K562 (cell line): ENCODE results near the gene SLC15A3. TPM values are rescaled to one million over a fixed set of nuclear protein-coding genes. Genes with fewer than 3 reads are reported as not detected.
A peak's percentile ranks its signal among the peaks of the same experiment; 100 is the strongest.

ENCODE experiments used
- CTBP1 ChIP-seq: fragments of 450-650 bp; IDR thresholded peaks from 2 replicates; pipeline ENCODE4 v1.6.1; 2016; ENCODE audit warnings: borderline replicate concordance
- CTCF ChIP-seq, 3 experiments: IDR thresholded peaks in 2 of 3; conservative IDR thresholded peaks in 1 of 3; 2 replicates each; pipeline ENCODE4 v1.5.1; 2011 to 2012; ENCODE audit warnings: low read length in 3 of 3, mild to moderate bottlenecking in 3 of 3, control low read depth in 2 of 3, improper control_type of control experiment in 1 of 3, inconsistent platforms in 1 of 3, low read depth in 1 of 3, mixed read lengths in 1 of 3, moderate library complexity in 1 of 3; ENCODE audit not compliant: insufficient read depth in 2 of 3
- MYNN ChIP-seq, 2 experiments: sonication (generic); formaldehyde crosslinking in 1 of 2; IDR thresholded peaks; 2 replicates each; pipeline versions ENCODE4 v1.5.0 to v1.6.1; 2016 to 2020; ENCODE audit warnings: antibody characterized with exemption in 1 of 2, missing genetic modification reagents in 1 of 2
- RAD21 ChIP-seq, 2 experiments: fragments of 250-450 bp in 1 of 2; fragments of 450-650 bp in 1 of 2; sonication (Bioruptor Pico) in 1 of 2; formaldehyde crosslinking in 1 of 2; IDR thresholded peaks in 1 of 2; conservative IDR thresholded peaks in 1 of 2; 2 replicates each; pipeline versions ENCODE4 v1.4.0 to v1.8.0; 2020 to 2022; ENCODE audit warnings: mild to moderate bottlenecking in 2 of 2, moderate library complexity in 1 of 2
- RB1 ChIP-seq: fragments of 450-650 bp; IDR thresholded peaks from 2 replicates; pipeline ENCODE4 v1.6.1; 2017; ENCODE audit warnings: low read depth, mild to moderate bottlenecking
- REST ChIP-seq, 2 experiments: fragments of 450-650 bp; formaldehyde crosslinking in 1 of 2; IDR thresholded peaks; 2 replicates each; pipeline versions ENCODE4 v1.4.0 to v1.6.1; 2014 to 2020; ENCODE audit warnings: mild to moderate bottlenecking in 2 of 2, borderline replicate concordance in 1 of 2, low read depth in 1 of 2
- SMC3 ChIP-seq: conservative IDR thresholded peaks from 2 replicates; pipeline ENCODE4 v1.6.1; 2011; ENCODE audit warnings: low read depth, low read length, improper control_type of control experiment; ENCODE audit not compliant: insufficient read depth
- TRIM25 ChIP-seq: fragments of 450-650 bp; IDR thresholded peaks from 2 replicates; pipeline ENCODE4 v1.7.0; 2016; ENCODE audit warnings: borderline replicate concordance
- ZFP36 ChIP-seq: fragments of 150-350 bp; IDR thresholded peaks from 2 replicates; pipeline ENCODE4 v1.6.1; 2018; ENCODE audit warnings: low read length, low read depth; ENCODE audit not compliant: partially characterized antibody
- polyA plus RNA-seq, 8 experiments: library from polyadenylated mRNA; depleted of rRNA in 4 of 8; stranded (reverse) in 5 of 8; unstranded in 3 of 8; fragments of >200 nt; fragmentation: Nextera tagmentation in 2 of 8; fragmentation: Illumina TruSeq in 1 of 8; extraction: Ambion mirVana in 2 of 8; extraction: Trizol in 1 of 8; gene quantifications; 2 replicates each; pipeline versions ENCODE4 v1.2.1 to v1.2.3, GENCODE V29; 2011 to 2014; ENCODE audit warnings: inconsistent platforms in 1 of 8, missing spikeins in 1 of 8
- total RNA-seq, 7 experiments: library from RNA; depleted of rRNA in 6 of 7; stranded (reverse); fragments of >200 nt in 6 of 7; fragmentation: Illumina TruSeq in 2 of 7; extraction: Trizol in 2 of 7; gene quantifications; 2 replicates each; pipeline versions ENCODE4 v1.2.1 to v1.2.3, GENCODE V29; 2011 to 2021; ENCODE audit warnings: low replicate concordance in 1 of 7

Gene SLC15A3
- total and polyA plus RNA-seq, 9 of the 15 experiments (the other 6 are each of a cell fraction or from before 2014, with no cell fraction given): 0.07 to 0.27 TPM; not detected in 7

GRCh38 chr11:60887556-60887955, 64.4 kb downstream of the SLC15A3 start (continued):
- TF ChIP-seq CTCF (IDR thresholded peaks at IDR 0.05 in 2 of 3, conservative IDR thresholded peaks at IDR 0.05 in 1 of 3; ENCODE audit: insufficient read depth in 2 of 3, low read depth in 1 of 3, low read length in 3 of 3): peak; percentile 85 to 96 (median 91)
- peak; percentile 90 for TF ChIP-seq REST (IDR thresholded peaks at IDR 0.05; ENCODE audit: borderline replicate concordance)
- no peak for TF ChIP-seq REST (CRISPR knock-in tag; IDR thresholded peaks at IDR 0.05; ENCODE audit: low read depth)
- TF ChIP-seq TRIM25: no peak
- peak; percentile 47 for TF ChIP-seq ZFP36
- TF ChIP-seq SMC3: peak; percentile 97
- peak; percentile 40; the same call in 1 of the 2 replicates for TF ChIP-seq CTBP1
- peak; percentile 47; the same call in 1 of the 2 replicates for TF ChIP-seq MYNN (IDR thresholded peaks at IDR 0.05)
- no peak for TF ChIP-seq MYNN (CRISPR knock-in tag; IDR thresholded peaks at IDR 0.05)
- TF ChIP-seq RAD21 (CRISPR knock-in tag; conservative IDR thresholded peaks at IDR 0.05 in 1 of 2, IDR thresholded peaks at IDR 0.05 in 1 of 2): peak; percentile 93 to 98
- peak; percentile 64; the same call in 1 of the 2 replicates for TF ChIP-seq RB1
- TF ChIP-seq, all 486 proteins: peak for 14
